HCT116 (cell line): ENCODE data around the gene MYLK. TPM values are rescaled to one million over a fixed set of nuclear protein-coding genes. Genes with fewer than 3 reads are reported as not detected.

Source experiments
- ATAC-seq: fragments of 200-7000 bp; cut with Tn5 transposase; 2 replicates; pipeline ENCODE4 v1.9.1; 2020; ENCODE audit warnings: mild to moderate bottlenecking, moderate library complexity
- BruUV-seq: library from RNA; stranded (reverse); fragments of 400-500 nt; replicated peaks from 2 replicates; lab custom pipeline; 2021; lab: Mats Ljungman, UMichigan
- CTCF ChIA-PET: fragments of 300-600 bp; sonication (Branson Sonifier 250); formaldehyde crosslinking; loops from one replicate; lab custom pipeline; 2021; ENCODE audit warnings: antibody characterized with exemption; lab: Charles Lee
- POLR2A ChIA-PET: fragments of 300-600, 350-600 bp; sonication (Branson Sonifier 250); formaldehyde crosslinking; loops from one replicate; lab custom pipeline; 2021; ENCODE audit warnings: antibody characterized with exemption; lab: Charles Lee
- RAD21 ChIA-PET, 2 experiments: fragments of 300-600 bp; sonication (Branson Sonifier 250); formaldehyde crosslinking; loops; one replicate each; lab custom pipeline; 2023; ENCODE audit warnings: low total read pairs in 2 of 2; ENCODE audit not compliant: uncharacterized antibody in 2 of 2, unreplicated experiment in 2 of 2, low non-redundant PET in 1 of 2; lab: Charles Lee
- DNase-seq: peaks from one replicate; pipeline ENCODE4 v3.0.0-alpha.2; 2010; ENCODE audit warnings: low read depth, low spot score
- H2AFZ ChIP-seq: fragments of 200-600 bp; shearing (Covaris generic), sonication (generic); 2 replicates; pipeline ENCODE4 v1.6.1; 2017; ENCODE audit warnings: low read depth, mixed run types, mixed read lengths, antibody characterized with exemption, low read length; ENCODE audit not compliant: poor library complexity, severe bottlenecking
- H3K27ac ChIP-seq: 2 replicates; pipeline ENCODE4 v1.5.1; 2012; ENCODE audit warnings: low read depth, low read length
- H3K27me3 ChIP-seq: fragments of 200-600 bp; sonication (generic); 2 replicates; pipeline ENCODE4 v1.6.1; 2016; ENCODE audit warnings: mixed run types, low read length, mixed read lengths; ENCODE audit not compliant: insufficient read depth
- H3K36me3 ChIP-seq, 2 experiments: fragments of 200-500 bp in 1 of 2; fragments of 200-600 bp in 1 of 2; sonication (Bioruptor generic) in 1 of 2; sonication (generic) in 1 of 2; 2 replicates each; pipeline versions ENCODE4 v1.5.1 to v1.6.1; 2014 to 2016; ENCODE audit warnings: low read length in 2 of 2, inconsistent platforms in 1 of 2, mixed read lengths in 1 of 2, mixed run types in 1 of 2; ENCODE audit not compliant: insufficient read depth in 2 of 2, control insufficient read depth in 1 of 2
- H3K4me1 ChIP-seq, 2 experiments: fragments of 200-600 bp in 1 of 2; sonication (generic) in 1 of 2; 2 replicates each; pipeline versions ENCODE4 v1.5.1 to v1.6.1; 2012 to 2017; ENCODE audit warnings: low read length in 2 of 2, inconsistent platforms in 1 of 2, mild to moderate bottlenecking in 1 of 2, mixed read lengths in 1 of 2, mixed run types in 1 of 2, moderate library complexity in 1 of 2; ENCODE audit not compliant: insufficient read depth in 2 of 2, control insufficient read depth in 1 of 2
- H3K4me2 ChIP-seq: fragments of 200-600 bp; sonication (generic); 2 replicates; pipeline ENCODE4 v1.6.1; 2017; ENCODE audit warnings: mixed run types, low read length, mixed read lengths
- H3K4me3 ChIP-seq, 2 experiments: fragments of 200-600 bp in 1 of 2; sonication (generic) in 1 of 2; replicated peaks in 1 of 2; 2 replicates each; pipeline ENCODE4 v1.5.1; 2011 to 2016; ENCODE audit warnings: low read length in 2 of 2, control low read depth in 1 of 2, low read depth in 1 of 2, mild to moderate bottlenecking in 1 of 2, mixed read lengths in 1 of 2, mixed run types in 1 of 2
- H3K79me2 ChIP-seq: fragments of 200-600 bp; sonication (generic); 2 replicates; pipeline ENCODE4 v1.6.1; 2017; ENCODE audit warnings: mild to moderate bottlenecking, mixed run types, low read length, moderate library complexity, mixed read lengths; ENCODE audit not compliant: insufficient read depth
- H3K9ac ChIP-seq: fragments of 200-600 bp; sonication (generic); 2 replicates; pipeline ENCODE4 v1.6.1; 2016; ENCODE audit warnings: low read length, mixed read lengths
- H3K9me2 ChIP-seq: fragments of 200-600 bp; sonication (generic), shearing (Covaris generic); 2 replicates; pipeline ENCODE4 v1.6.1; 2017; ENCODE audit warnings: mixed run types, mild to moderate bottlenecking, moderate library complexity; ENCODE audit not compliant: insufficient read depth
- H3K9me3 ChIP-seq, 2 experiments: fragments of 200-500 bp in 1 of 2; fragments of 200-600 bp in 1 of 2; sonication (Bioruptor generic) in 1 of 2; sonication (generic) in 1 of 2; 2 replicates each; pipeline ENCODE4 v1.6.1; 2014 to 2017; ENCODE audit warnings: low read length in 2 of 2, mixed read lengths in 2 of 2, inconsistent platforms in 1 of 2, low read depth in 1 of 2, mild to moderate bottlenecking in 1 of 2, mixed run types in 1 of 2, moderate library complexity in 1 of 2; ENCODE audit not compliant: control insufficient read depth in 1 of 2, insufficient read depth in 1 of 2
- H4K20me1 ChIP-seq: fragments of 200-600 bp; sonication (generic), shearing (Covaris generic); 2 replicates; pipeline ENCODE4 v1.6.1; 2017; ENCODE audit warnings: mixed run types, mild to moderate bottlenecking, moderate library complexity; ENCODE audit not compliant: insufficient read depth
- CEBPB ChIP-seq: IDR thresholded peaks from 2 replicates; pipeline ENCODE4 v1.6.1; 2012; ENCODE audit warnings: low read depth
- CTCF ChIP-seq, 3 experiments: fragments of 200-600 bp in 1 of 3; sonication (generic) in 1 of 3; IDR thresholded peaks in 2 of 3; conservative IDR thresholded peaks in 1 of 3; 2 replicates each; pipeline ENCODE4 v1.5.1; 2012 to 2017; ENCODE audit warnings: low read depth in 2 of 3, low read length in 2 of 3, antibody characterized with exemption in 1 of 3, borderline replicate concordance in 1 of 3, control low read depth in 1 of 3, mild to moderate bottlenecking in 1 of 3, mixed read lengths in 1 of 3, mixed run types in 1 of 3, moderate library complexity in 1 of 3; ENCODE audit not compliant: insufficient read depth in 1 of 3
- ELF1 ChIP-seq: IDR thresholded peaks from 2 replicates; pipeline ENCODE4 v1.6.1; 2012; ENCODE audit warnings: low read depth, borderline replicate concordance
- MAX ChIP-seq: IDR thresholded peaks from 2 replicates; pipeline ENCODE4 v1.6.1; 2012
- POLR2AphosphoS5 ChIP-seq: IDR thresholded peaks from 2 replicates; pipeline ENCODE4 v1.6.1; 2011; ENCODE audit warnings: mild to moderate bottlenecking, low read depth, low read length, moderate library complexity
- SRF ChIP-seq: IDR thresholded peaks from 2 replicates; pipeline ENCODE4 v1.6.1; 2012; ENCODE audit warnings: low read depth
- YY1 ChIP-seq: IDR thresholded peaks from 2 replicates; pipeline ENCODE4 v1.6.1; 2011; ENCODE audit warnings: low read length, low read depth, moderate library complexity, mild to moderate bottlenecking; ENCODE audit not compliant: insufficient replicate concordance; ENCODE audit errors: extremely low read depth
- ZFX ChIP-seq: fragments of 450-650 bp; IDR thresholded peaks from 2 replicates; pipeline ENCODE4 v1.6.1; 2017
- intact Hi-C: fragments of 100-400 bp; cut with micrococcal nuclease; formaldehyde crosslinking; loops from 2 replicates; pipeline ENCODE4 v1.10.0; 2022
- total RNA-seq: library from RNA; stranded (reverse); gene quantifications from one replicate; pipeline ENCODE4 v1.2.1, GENCODE V29; 2021; ENCODE audit not compliant: unreplicated experiment

MYLK gene
- total RNA-seq, 1 experiment from 2014 or later, result 3.8 TPM

GRCh38 chr3:123571264-123571972, 312.7 kb downstream of the MYLK start (continued):
- TF ChIP-seq CTCF (IDR thresholded peaks at IDR 0.05 in 2 of 3, conservative IDR thresholded peaks at IDR 0.05 in 1 of 3; ENCODE audit: borderline replicate concordance in 1 of 3, insufficient read depth in 1 of 3, low read depth in 2 of 3, low read length in 2 of 3), result no peak
- TF ChIP-seq CEBPB, result no peak
- no peak for TF ChIP-seq SRF

- no peak for DNase-seq
- Histone ChIP-seq H4K20me1 (no peaks in the 10 kb centered on the region), H3K4me3 (no peak overlapping the region), H3K27me3 (no peaks in the 10 kb centered on the region), H3K27ac (no peak overlapping the region), H3K4me2 (no peak overlapping the region), H2AFZ (no peak overlapping the region), H3K9ac (no peak overlapping the region), H3K4me1 (no peaks in the 10 kb centered on the region), H3K36me3 (no peaks in the 10 kb centered on the region; a peak in 2 of 4 replicates), H3K9me3 (no peaks in the 10 kb centered on the region), H3K79me2 (peaks cover 13% of the 10 kb centered on the region), H3K9me2 (no peaks in the 10 kb centered on the region)
- intact Hi-C loops, result no loop called here
- ChIA-PET CTCF (no interaction called here), RAD21 (no interaction called here), POLR2A (interaction anchor here (0.9 kb wide), 1 partner anchor 33 kb away, joined by 3 read pairs; no protein-coding TSS in a partner anchor)
- TF ChIP-seq YY1 (no peak), MAX (no peak), POLR2AphosphoS5 (no peak), ZFX (no peak), ELF1 (no peak)
- no TSS peak for BruUV-seq
- ATAC-seq, result no peak
Observed at GRCh38 chr3:123568875-123569274, 315.3 kb downstream of the MYLK start.
